ENCODE data around the gene TNPO1. TPM values are rescaled to one million over a fixed set of nuclear protein-coding genes. Genes with fewer than 3 reads are reported as not detected.

The TNPO1 gene
- total and polyA plus RNA-seq, 2 of the 13 experiments (the other 11 are each of a cell fraction or from before 2014, with no cell fraction given): 26.7 to 123 TPM

- TF ChIP-seq SNRNP70 (IDR thresholded peaks at IDR 0.05; ENCODE audit: low read depth, low read length) (no peak), ZNF737 (CRISPR knock-in tag; IDR thresholded peaks at IDR 0.05; ENCODE audit: borderline replicate concordance) (no peak), FOXJ3 (CRISPR knock-in tag; IDR thresholded peaks at IDR 0.05; ENCODE audit: borderline replicate concordance) (peak; percentile 67; the same call in 1 of the 2 replicates), ZNF180 (CRISPR knock-in tag; IDR thresholded peaks at IDR 0.05; ENCODE audit: borderline replicate concordance, low read depth) (no peak), DMTF1 (CRISPR knock-in tag; IDR thresholded peaks at IDR 0.05) (no peak), ZNF34 (CRISPR knock-in tag; IDR thresholded peaks at IDR 0.05; ENCODE audit: borderline replicate concordance) (no peak), ZNF619 (CRISPR knock-in tag; IDR thresholded peaks at IDR 0.05) (0 out of 2 replicates have a peak, but pooled peaks have one; percentile 4), GABPB1 (CRISPR knock-in tag; IDR thresholded peaks at IDR 0.05) (no peak; the same call in 1 of the 2 replicates), ZNF83 (CRISPR knock-in tag; IDR thresholded peaks at IDR 0.05; ENCODE audit: borderline replicate concordance) (no peak), ZMAT3 (CRISPR knock-in tag; conservative IDR thresholded peaks at IDR 0.05) (peak; percentile 54; the same call in 1 of the 2 replicates), SP2 (CRISPR knock-in tag; IDR thresholded peaks at IDR 0.05) (no peak), FOXA1 (IDR thresholded peaks at IDR 0.05) (no peak), FOXA1 (CRISPR knock-in tag; IDR thresholded peaks at IDR 0.05) (0 out of 2 replicates have a peak, but pooled peaks have one; percentile 21), CHCHD3 (CRISPR knock-in tag; IDR thresholded peaks at IDR 0.05) (no peak), ZNF318 (CRISPR knock-in tag; IDR thresholded peaks at IDR 0.05) (no peak), NONO (IDR thresholded peaks at IDR 0.05) (no peak), NONO (CRISPR knock-in tag; conservative IDR thresholded peaks at IDR 0.05) (no peak), PRPF4 (IDR thresholded peaks at IDR 0.05; ENCODE audit: low read depth, low read length, poor library complexity, severe bottlenecking) (no peak), POLR2A (IDR thresholded peaks at IDR 0.05; ENCODE audit: insufficient read depth in 1 of 2, low read depth in 2 of 2, low read length in 2 of 2) (no peak), ZNF572 (CRISPR knock-in tag; IDR thresholded peaks at IDR 0.05) (no peak), FOSL2 (CRISPR knock-in tag; IDR thresholded peaks at IDR 0.05) (peak; percentile 12; the same call in 1 of the 2 replicates), DPF2 (CRISPR knock-in tag; IDR thresholded peaks at IDR 0.05; ENCODE audit: borderline replicate concordance, low read depth) (no peak)
Measured at GRCh38 chr5:72955143-72955767, 138.8 kb downstream of the TNPO1 start (continued).
